ENCODE measurements around the gene SPO11.
A peak's percentile ranks its signal among the peaks of the same experiment; 100 is the strongest.
"Not testable (repeated sequence)": the region's sequence is repeated elsewhere in the genome, so short reads cannot be mapped to it uniquely, and the experiment has no call there.

Gene SPO11

DNA sequence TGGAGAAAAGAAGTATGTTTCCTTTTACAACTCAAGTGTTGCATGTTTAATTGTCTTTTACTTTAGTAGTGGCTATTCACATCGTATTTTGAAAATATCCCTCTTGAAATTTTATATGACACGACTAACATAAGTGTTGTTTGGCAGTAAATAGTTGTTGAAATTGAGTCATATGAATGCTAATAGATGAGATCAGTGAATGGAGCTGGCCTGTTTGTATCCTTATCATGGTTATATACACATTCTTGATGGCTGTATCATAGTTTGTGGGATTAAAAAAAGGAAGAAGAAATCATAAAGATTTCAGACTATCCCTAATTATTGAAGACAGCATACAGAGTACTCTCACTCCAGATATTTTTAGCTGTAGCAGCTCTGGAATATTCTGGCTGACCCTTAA lies 13.2 kb downstream of the SPO11 start:
- DNase-seq = peak; percentile 9

DNA sequence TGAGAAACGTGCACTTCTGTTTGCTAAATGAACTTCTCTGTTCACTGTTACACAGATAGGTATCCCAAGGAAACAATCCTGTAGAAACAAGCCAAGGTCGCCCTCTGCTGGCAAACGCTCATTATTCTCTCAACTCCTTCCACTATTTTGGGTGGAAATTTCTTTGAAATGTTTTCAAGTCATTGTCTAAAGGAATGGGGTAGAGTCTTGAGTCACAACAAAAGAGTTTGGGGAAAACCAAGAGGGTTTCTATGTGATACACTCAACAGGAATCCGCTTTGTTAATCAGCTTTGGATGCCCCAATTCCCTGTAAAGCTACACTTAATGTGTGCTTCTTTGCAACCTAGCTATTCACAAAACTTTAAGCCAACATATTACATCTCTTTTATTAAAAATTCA lies 16.9 kb downstream of the SPO11 start:
- peak; percentile 74 for DNase-seq

DNA sequence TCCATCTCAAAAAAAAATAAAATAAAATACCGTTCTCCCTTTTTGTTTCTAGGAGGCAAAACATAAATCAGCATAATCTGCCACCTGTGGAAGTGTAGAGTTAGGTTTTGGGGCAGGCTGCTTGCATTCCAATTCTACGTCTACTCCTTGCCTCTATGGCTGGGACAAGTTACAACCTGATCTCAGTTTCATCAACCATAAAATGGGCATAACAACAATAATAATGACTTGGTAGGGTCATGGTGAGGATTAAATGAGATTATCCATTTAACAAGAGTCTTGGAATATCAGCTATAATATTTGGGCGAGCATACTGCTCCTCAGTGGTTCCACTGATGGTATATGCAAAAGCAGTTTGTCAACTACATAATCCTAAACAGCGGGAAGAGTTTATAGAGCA lies 17.8 kb downstream of the SPO11 start:
- no peak for DNase-seq

- DNase-seq = not testable (repeated sequence)
These were observed 18.8 kb downstream of the SPO11 start for GRCh38 chr20:57348200-57348921.

DNA sequence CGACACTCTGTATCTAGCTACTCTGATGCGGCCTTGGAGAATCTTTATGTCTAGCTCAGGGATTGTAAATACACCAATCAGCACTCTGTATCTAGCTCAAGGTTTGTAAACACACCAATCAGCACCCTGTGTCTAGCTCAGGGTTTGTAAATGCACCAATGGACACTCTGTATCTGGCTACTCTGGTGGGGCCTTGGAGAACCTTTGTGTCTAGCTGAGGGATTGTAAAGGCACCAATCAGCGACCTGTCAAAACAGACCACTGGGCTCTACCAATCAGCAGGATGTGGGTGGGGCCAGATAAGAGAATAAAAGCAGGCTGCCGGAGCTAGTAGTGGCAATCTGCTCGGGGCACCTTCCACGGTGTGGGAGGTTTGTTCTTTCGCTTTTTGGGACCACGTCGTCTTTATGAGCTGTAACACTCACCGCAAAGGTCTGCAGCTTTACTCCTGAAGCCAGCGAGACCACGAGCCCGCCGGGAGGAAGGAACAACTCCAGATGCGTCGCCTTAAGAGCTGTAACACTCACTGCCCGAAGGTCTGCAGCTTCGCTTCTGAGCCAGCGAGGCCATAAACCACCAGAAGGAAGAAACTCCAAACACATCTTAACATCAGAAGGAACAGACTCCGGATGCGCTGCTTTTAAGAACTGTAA lies 19.4 kb downstream of the SPO11 start:
- DNase-seq = not testable (repeated sequence)

DNA sequence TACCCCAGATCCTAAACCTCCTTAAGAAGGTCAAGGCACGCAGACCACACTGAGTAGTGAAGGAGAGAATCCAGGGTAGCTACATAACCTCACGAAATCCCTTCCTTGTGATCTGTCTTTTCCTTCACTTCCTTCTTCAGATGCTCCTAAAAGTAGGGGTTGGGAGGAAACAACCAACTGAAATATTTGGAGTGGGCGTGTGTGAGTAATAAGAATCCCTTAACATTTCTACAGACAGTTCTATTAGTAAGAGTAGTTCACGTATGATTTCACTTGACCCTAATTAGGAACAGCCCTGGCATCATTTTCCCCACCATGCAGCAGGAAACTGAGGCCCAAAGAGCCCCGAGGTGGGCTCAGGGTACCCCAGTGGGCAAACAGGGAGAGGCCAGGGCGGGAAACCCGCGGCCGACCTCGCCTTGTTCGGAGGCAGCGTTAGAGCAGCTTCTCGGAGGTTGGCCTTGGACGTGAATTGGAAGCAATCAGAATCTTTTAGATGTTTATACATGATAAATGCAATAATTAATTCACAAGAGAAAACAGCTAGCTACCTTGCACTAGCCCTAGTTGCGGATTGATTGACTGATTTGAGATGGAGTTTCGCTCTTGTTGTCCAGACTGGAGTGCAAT lies 20.6 kb downstream of the SPO11 start:
- DNase-seq = no peak

DNA sequence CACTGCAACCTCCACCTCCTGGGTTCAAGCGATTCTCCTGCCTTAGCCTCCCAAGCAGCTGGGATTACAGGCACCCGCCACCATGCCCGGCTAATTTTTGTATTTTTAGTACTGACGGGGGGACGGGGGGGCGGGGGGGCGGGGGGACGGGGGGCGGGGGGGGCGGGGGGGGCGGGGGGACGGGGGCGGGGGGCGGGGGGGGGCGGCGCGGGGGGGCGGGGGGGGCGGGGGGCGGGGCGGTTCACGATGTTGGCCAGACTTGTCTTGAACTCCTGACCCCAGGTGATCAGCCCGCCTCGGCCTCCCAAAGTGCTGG lies 21.1 kb downstream of the SPO11 start:
- not testable (repeated sequence) for DNase-seq

GRCh38 chr20:57351042-57351783 lies 21.6 kb downstream of the SPO11 start, which contains the start of gene RAE1:
Gene RAE1, plus strand, starts transcription at chr20:57351255. Its CDS starts 2,784 bp downstream, at chr20:57354039.
- peak; percentile 90 for DNase-seq

- DNase-seq = no peak
These were observed 22.7 kb downstream of the SPO11 start for GRCh38 chr20:57352305-57352704.

- no peak for DNase-seq
These were observed 23.7 kb downstream of the SPO11 start for GRCh38 chr20:57353351-57353750.

DNA sequence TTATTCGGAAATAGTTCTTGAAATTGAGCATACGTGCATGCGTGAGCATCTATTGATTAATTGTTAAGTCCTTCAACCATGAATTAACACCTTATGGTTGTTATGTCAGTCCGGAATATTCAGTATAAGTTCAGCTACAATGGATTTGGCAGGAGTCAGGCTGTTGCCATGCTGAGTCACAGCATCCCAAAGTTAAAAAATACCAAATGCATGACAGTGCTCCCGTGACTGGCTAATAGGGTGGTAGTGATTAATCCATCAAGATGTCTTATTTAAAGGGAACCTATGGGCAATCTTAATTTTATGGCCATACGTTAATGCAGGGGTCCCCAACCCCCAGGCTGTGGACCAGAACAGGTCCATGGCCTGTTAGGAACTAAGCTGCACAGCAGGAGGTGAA lies 31.9 kb downstream of the SPO11 start:
- peak; percentile 87 for DNase-seq

GRCh38 chr20:57364451-57364850 lies 34.8 kb downstream of the SPO11 start:
- DNase-seq = no peak

DNA sequence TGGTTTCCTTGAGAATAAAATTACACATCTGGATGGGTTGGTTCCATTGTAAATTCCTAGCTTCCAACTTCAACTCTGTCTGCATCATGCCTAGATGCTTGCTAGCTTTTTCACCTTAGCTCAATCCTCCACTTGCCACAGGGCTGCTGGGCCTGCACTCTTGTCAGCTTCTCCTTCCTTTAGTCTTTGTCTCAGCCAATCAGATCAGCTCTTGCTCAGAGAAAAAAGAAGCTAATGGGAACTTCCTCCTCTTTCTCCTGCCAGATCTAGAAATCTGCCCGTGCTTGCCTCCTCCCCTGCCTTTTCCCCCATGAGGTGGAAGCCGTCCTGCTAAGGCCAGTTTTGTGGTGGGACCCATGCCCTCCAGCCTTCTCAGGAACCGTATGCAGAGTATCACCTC lies 40.0 kb downstream of the SPO11 start:
- no peak for DNase-seq

- DNase-seq = no peak
These were observed 40.7 kb downstream of the SPO11 start for GRCh38 chr20:57370316-57370715.

- DNase-seq = no peak
These were observed 41.8 kb downstream of the SPO11 start for GRCh38 chr20:57371363-57371762.

- DNase-seq = no peak
These were observed 42.6 kb downstream of the SPO11 start for GRCh38 chr20:57372157-57372556.

DNA sequence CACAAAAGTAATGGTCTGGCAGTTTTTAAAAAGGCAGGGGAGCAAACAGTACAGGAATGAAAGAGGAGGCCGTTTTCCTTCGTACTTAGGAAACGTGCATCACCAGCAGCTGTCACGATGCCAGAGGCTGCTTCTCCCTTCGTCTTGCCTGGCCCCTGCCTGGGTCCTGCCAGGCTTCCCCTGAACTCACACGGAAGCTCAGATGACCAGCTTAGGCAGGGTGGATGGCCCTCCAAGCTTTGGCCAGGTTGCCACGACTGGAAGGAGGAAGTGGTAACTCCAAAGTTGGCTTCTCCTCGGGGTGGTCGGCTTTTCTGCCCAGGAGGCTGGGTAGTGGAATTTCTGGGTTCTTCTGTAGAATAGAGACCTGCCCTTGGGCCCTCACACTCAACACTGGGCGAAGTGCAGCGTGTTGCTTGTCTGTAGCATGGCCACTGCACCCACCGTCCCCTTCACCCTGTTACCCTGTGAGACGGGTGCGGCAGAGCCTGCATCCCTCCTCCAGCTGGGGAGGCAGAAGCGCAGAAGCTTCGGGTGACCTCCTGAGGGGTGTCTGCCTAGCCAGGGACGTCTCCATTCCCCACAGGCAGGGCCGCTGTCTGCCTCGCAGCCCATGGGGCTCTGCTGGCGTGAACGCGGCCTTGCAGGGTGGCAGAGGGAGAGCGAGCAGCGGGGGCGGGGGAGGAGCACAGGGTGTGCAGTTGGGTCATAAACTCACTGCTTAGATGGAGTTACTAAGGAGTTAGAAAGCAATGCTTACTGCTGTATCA lies 43.2 kb downstream of the SPO11 start:
- no peak for DNase-seq

- no peak for DNase-seq
These were observed 44.8 kb downstream of the SPO11 start for GRCh38 chr20:57374343-57374930.

DNA sequence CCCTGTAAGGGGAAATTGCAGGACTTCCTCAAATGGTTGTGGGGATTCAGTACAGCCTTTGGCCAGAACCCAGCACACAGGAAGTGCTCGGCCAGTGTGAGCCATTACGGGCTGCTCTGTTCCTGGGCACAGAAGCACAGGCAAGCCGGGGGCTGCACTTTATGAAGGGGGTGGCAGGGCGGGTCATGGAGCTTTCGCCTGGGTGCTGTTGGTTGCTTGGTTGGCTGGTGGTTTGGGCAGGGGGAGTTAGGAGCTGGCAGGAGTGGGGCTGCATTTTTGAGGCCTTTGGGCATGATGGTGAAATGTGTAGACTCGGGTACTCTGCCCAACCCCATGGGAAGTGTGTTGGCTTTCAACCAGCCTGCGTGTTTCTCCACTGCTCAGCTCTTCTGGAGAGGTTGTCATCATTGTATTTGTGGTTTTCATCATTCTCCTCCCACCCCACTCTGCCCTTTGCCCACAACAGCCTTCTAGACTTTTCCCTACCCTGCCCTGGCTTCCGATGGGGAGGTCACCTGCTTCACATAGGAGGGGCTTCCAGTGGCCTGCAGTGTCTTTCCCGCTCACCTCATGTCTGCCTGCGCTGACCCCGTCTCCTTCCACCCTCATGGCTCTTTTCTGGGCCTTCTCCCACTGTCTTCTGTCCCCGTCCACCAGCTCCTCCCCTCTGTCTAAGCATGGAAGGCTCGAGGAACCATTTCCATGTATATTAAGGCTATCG lies 45.5 kb downstream of the SPO11 start:
- DNase-seq = no peak

DNA sequence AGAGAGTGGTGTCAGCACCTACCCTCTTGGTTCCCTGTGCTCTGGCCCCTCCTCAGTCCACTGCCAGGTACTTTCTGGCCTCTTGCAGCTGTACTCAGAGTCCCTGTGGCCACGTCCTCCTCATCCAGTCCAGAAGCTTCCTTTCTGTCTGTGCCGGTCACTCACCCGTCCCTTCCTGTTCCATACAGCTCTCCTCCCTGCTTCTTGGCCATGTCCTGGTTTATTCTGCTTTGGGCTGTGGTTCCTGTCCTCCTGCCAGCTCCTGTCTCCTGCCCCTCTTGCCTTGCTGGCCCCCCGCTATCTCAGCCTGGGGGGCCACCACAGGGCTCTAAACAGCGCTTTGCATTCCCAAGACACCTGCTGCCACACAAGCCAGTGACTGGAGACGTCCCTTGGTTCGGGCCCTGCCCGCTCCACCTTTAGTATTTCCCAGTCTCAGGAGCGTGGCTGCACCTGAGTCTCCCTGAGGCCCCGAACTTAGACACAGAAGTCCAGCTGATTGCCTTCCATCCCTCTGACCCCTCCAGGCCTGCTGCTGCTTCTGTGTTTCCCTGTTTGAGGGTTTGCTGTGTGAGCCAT lies 46.1 kb downstream of the SPO11 start:
- no peak for DNase-seq

DNA sequence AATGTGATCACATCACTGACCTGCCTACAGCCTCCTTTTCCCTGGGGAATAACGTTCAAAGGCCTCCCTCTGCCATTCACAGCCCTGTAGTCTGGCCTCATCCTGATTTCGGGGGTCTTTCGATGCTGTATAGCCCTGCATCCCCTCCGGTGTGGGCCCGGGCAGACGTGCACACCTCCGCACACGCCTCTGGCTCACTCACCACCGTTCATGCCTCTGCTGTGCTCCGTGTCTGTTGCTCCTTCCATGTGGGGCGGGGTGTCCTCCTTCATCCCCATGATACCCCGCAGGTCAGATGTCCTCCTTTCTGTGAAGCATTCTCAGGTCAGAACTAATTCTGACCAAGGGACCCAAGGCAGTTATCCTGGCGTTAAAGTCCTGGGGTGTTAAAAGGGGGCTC lies 47.7 kb downstream of the SPO11 start:
- DNase-seq = no peak

Data from fibroblast of skin of abdomen (primary cell).